Endodermal cell (in vitro differentiated cells): Measurements from ENCODE around the gene ATXN10. TPM values are rescaled to one million over a fixed set of nuclear protein-coding genes. Genes with fewer than 3 reads are reported as not detected.
A peak's percentile ranks its signal among the peaks of the same experiment; 100 is the strongest.

Source experiments
- DNase-seq: peaks from one replicate; pipeline ENCODE4 v3.0.0-alpha.2; 2017
- H3K27ac ChIP-seq: 2 replicates; pipeline ENCODE4 v1.5.1; 2013; ENCODE audit warnings: mild to moderate bottlenecking, low read depth, low read length, moderate library complexity
- H3K27me3 ChIP-seq: 2 replicates; pipeline ENCODE4 v1.6.1; 2013; ENCODE audit warnings: mild to moderate bottlenecking, low read length, moderate library complexity; ENCODE audit not compliant: insufficient read depth, control insufficient read depth, poor library complexity, severe bottlenecking
- H3K36me3 ChIP-seq: 2 replicates; pipeline ENCODE4 v1.7.0; 2013; ENCODE audit warnings: mild to moderate bottlenecking, low read length, moderate library complexity; ENCODE audit not compliant: control insufficient read depth, insufficient read depth
- H3K4me1 ChIP-seq: one replicate; pipeline ENCODE4 v1.7.0; 2013; ENCODE audit warnings: low read length; ENCODE audit not compliant: control insufficient read depth, insufficient read depth
- H3K4me3 ChIP-seq: 2 replicates; pipeline ENCODE4 v1.5.1; 2013; ENCODE audit warnings: mild to moderate bottlenecking, low read length, moderate library complexity
- H3K9ac ChIP-seq: 2 replicates; pipeline ENCODE4 v1.6.1; 2013; ENCODE audit warnings: mild to moderate bottlenecking, low read length, moderate library complexity; ENCODE audit not compliant: poor library complexity, severe bottlenecking; ENCODE audit errors: extremely low read depth
- H3K9me3 ChIP-seq: 2 replicates; pipeline ENCODE4 v1.6.1; 2013; ENCODE audit warnings: mild to moderate bottlenecking, low read length, moderate library complexity; ENCODE audit not compliant: control insufficient read depth
- H3K27ac Mint-ChIP-seq: 2 replicates; pipeline ENCODE4 v1.8.0; 2020; ENCODE audit warnings: mixed read lengths
- H3K27me3 Mint-ChIP-seq: 2 replicates; pipeline ENCODE4 v1.8.0; 2021; ENCODE audit warnings: mild to moderate bottlenecking, mixed read lengths; ENCODE audit not compliant: insufficient read depth
- H3K36me3 Mint-ChIP-seq: 2 replicates; pipeline ENCODE4 v1.8.0; 2020; ENCODE audit warnings: low read depth, mixed read lengths
- H3K4me1 Mint-ChIP-seq: 2 replicates; pipeline ENCODE4 v1.8.0; 2020; ENCODE audit warnings: mixed read lengths
- H3K4me3 Mint-ChIP-seq: 2 replicates; pipeline ENCODE4 v1.8.0; 2020; ENCODE audit warnings: mild to moderate bottlenecking, moderate library complexity, mixed read lengths
- H3K9me3 Mint-ChIP-seq: 2 replicates; pipeline ENCODE4 v1.8.0; 2020; ENCODE audit warnings: mild to moderate bottlenecking, mixed read lengths
- WGBS, 2 experiments: methylation state at CpG; one replicate each; pipeline versions ENCODE4 v1.1.5 to v1.1.7; 2013; ENCODE audit warnings: missing lambda C conversion rate in 2 of 2, mixed read lengths in 1 of 2; ENCODE audit not compliant: insufficient coverage in 1 of 2, insufficient read length in 1 of 2; 5-methylcytosine and 5-hydroxymethylcytosine counted together
- total RNA-seq, 2 donors: library from RNA; stranded (reverse); fragmentation: NEBNext Ultra II Directional in 1 of 2; extraction: Animal tissue kit (Norgen Biotek cat#: 25700) in 1 of 2; gene quantifications; 2 replicates in 1 of 2; 3 replicates in 1 of 2; pipeline ENCODE4 v1.2.1, GENCODE V29; 2021
- TF ChIP-seq, protein P1 (sequence below): fragments of 200-600 bp; sonication (generic); conservative IDR thresholded peaks from 2 replicates; pipeline ENCODE4 v1.5.0; 2021; ENCODE audit warnings: antibody characterized with exemption, mild to moderate bottlenecking

The ATXN10 gene
- total RNA-seq, 2 donors from 2014 or later: 223 to 266 TPM

GRCh38 chr22:45826520-45826919, 154.9 kb downstream of the ATXN10 start:
- Mint-ChIP-seq H3K27me3 (no peaks in the 10 kb centered on the region), H3K9me3 (no peaks in the 10 kb centered on the region), H3K4me1 (no peaks in the 10 kb centered on the region), H3K4me3 (no peak overlapping the region), H3K27ac (no peak overlapping the region), H3K36me3 (peaks cover 29% of the 10 kb centered on the region)
- Histone ChIP-seq H3K27me3 (no peaks in the 10 kb centered on the region), H3K9ac (no peak overlapping the region), H3K36me3 (peaks cover 31% of the 10 kb centered on the region), H3K4me3 (no peak overlapping the region), H3K9me3 (peaks cover 10% of the 10 kb centered on the region), H3K27ac (no peak overlapping the region), H3K4me1 (no peaks in the 10 kb centered on the region)
- DNase-seq: no peak
- WGBS, 2 experiments: 92 to 96% methylated on average over 2 of the region's 2 CpGs
- TF ChIP-seq, protein P1, sequence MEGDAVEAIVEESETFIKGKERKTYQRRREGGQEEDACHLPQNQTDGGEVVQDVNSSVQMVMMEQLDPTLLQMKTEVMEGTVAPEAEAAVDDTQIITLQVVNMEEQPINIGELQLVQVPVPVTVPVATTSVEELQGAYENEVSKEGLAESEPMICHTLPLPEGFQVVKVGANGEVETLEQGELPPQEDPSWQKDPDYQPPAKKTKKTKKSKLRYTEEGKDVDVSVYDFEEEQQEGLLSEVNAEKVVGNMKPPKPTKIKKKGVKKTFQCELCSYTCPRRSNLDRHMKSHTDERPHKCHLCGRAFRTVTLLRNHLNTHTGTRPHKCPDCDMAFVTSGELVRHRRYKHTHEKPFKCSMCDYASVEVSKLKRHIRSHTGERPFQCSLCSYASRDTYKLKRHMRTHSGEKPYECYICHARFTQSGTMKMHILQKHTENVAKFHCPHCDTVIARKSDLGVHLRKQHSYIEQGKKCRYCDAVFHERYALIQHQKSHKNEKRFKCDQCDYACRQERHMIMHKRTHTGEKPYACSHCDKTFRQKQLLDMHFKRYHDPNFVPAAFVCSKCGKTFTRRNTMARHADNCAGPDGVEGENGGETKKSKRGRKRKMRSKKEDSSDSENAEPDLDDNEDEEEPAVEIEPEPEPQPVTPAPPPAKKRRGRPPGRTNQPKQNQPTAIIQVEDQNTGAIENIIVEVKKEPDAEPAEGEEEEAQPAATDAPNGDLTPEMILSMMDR: no peak

DNA sequence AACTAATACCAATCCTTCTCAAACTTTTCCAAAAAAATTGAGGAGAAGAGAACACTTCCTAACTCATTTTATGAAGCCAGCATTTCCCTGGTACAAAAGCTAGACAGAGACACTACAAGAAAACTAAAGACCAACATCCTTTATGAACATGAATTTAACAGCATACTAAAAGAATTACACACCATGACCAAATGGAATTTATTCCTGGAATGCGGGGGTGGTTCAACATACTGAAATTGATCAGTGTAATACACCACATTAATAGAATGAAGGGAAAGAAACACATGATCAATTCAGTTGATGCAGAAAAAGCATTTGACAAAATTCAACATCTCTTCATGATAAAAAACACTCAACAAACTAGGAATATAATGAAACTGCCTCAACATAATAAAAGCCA, 157.2 kb downstream of the ATXN10 start:
- H3K36me3 Mint-ChIP-seq: peaks cover 35% of the 10 kb centered on the region
- Histone ChIP-seq H3K27me3 (no peaks in the 10 kb centered on the region), H3K9me3 (peaks cover 10% of the 10 kb centered on the region), H3K27ac (no peak overlapping the region), H3K36me3 (peaks cover 31% of the 10 kb centered on the region), H3K4me3 (no peak overlapping the region), H3K9ac (no peak overlapping the region), H3K4me1 (no peaks in the 10 kb centered on the region)
- peaks cover 5% of the 10 kb centered on the region for H3K4me1 Mint-ChIP-seq
- H3K9me3 Mint-ChIP-seq: no peaks in the 10 kb centered on the region
- TF ChIP-seq, protein P1: no peak
- no peaks in the 10 kb centered on the region for H3K27me3 Mint-ChIP-seq
- no peak for DNase-seq
- H3K4me3 Mint-ChIP-seq: no peak overlapping the region
- 86% methylated on average over 1 of the region's 1 CpG; no CpG with 5 or more reads in 1 of the 2 experiments for WGBS, 2 experiments
- H3K27ac Mint-ChIP-seq: no peak overlapping the region

DNA sequence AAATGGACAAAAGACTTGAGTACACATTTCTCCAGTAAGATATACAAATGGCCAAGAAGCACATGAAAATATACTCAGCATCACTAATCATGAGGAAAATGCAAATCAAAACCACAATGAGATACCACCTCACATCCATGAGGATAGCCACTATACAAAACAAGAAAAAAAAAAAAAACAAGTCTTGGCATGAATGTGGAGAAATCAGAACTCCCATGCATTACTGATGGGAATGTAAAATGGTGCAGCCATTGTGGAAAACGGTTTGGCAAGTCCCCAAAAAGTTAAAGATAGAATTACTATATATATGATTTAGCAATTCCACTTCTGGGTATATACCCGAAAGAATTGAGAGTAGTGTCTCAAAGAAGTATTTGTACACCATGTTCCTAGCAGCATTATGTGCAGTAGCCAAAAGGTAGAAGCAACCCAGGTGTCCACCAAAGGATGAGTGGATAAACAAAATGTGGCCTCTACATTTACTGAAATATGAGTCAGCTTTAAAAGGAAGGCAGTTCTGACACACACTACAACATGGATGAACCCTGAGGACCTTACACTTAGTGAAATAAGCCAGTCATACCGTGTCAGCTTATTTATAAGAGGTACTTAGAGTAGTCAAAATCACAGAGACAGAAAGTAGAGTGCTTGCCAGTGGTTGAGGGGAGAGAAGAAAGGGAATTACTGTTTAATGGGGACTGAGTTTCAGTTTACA, 159.1 kb downstream of the ATXN10 start:
- H3K27ac ChIP-seq: no peak overlapping the region

More for the DNA sequence above, 159.1 kb downstream of the ATXN10 start:
- no peak for DNase-seq
- peaks cover 24% of the 10 kb centered on the region for H3K36me3 Mint-ChIP-seq
- no peaks in the 10 kb centered on the region for H3K27me3 Mint-ChIP-seq
- Histone ChIP-seq H3K9me3 (peaks cover 5% of the 10 kb centered on the region), H3K36me3 (peaks cover 25% of the 10 kb centered on the region), H3K4me1 (no peaks in the 10 kb centered on the region), H3K4me3 (no peak overlapping the region), H3K27me3 (no peaks in the 10 kb centered on the region), H3K9ac (no peak overlapping the region)
- TF ChIP-seq, protein P1: no peak
- peaks cover 5% of the 10 kb centered on the region for H3K4me1 Mint-ChIP-seq
- H3K27ac Mint-ChIP-seq: peak overlapping the region; percentile 4
- 87 to 100% methylated on average over 2 of the region's 3 CpGs for WGBS, 2 experiments
- no peaks in the 10 kb centered on the region for H3K9me3 Mint-ChIP-seq
- no peak overlapping the region for H3K4me3 Mint-ChIP-seq
